GM23248 (cell line): ENCODE measurements around the gene TBL1X. TPM values are rescaled to one million over a fixed set of nuclear protein-coding genes. Genes with fewer than 3 reads are reported as not detected.

Experiments
- DNase-seq: peaks from one replicate; pipeline ENCODE4 v3.0.0-alpha.2; 2015
- H2AFZ ChIP-seq: fragments of 200-600 bp; sonication (generic); 2 replicates; pipeline ENCODE4 v1.6.1; 2016; ENCODE audit warnings: antibody characterized with exemption
- H3F3A ChIP-seq: fragments of 200-600 bp; sonication (generic); 2 replicates; pipeline ENCODE4 v1.6.1; 2016; ENCODE audit warnings: mild to moderate bottlenecking, antibody characterized with exemption, mixed run types; ENCODE audit not compliant: insufficient read depth
- H3K27ac ChIP-seq: fragments of 200-600 bp; sonication (generic); 2 replicates; pipeline ENCODE4 v1.5.1; 2016; ENCODE audit warnings: mild to moderate bottlenecking
- H3K27me3 ChIP-seq: fragments of 200-600 bp; sonication (generic); replicated peaks from 2 replicates; pipeline ENCODE4 v1.6.1; 2016; ENCODE audit warnings: mild to moderate bottlenecking; ENCODE audit not compliant: insufficient read depth
- H3K36me3 ChIP-seq: fragments of 200-600 bp; sonication (generic); 2 replicates; pipeline ENCODE4 v1.6.1; 2016; ENCODE audit warnings: low read depth, mild to moderate bottlenecking
- H3K4me1 ChIP-seq: fragments of 200-600 bp; sonication (generic); 2 replicates; pipeline ENCODE4 v1.6.1; 2016; ENCODE audit warnings: mild to moderate bottlenecking; ENCODE audit not compliant: insufficient read depth
- H3K4me2 ChIP-seq: fragments of 200-600 bp; sonication (generic); one replicate; pipeline ENCODE4 v1.6.1; 2016; ENCODE audit warnings: mild to moderate bottlenecking; ENCODE audit not compliant: unreplicated experiment
- H3K4me3 ChIP-seq: fragments of 200-600 bp; sonication (generic); 2 replicates; pipeline ENCODE4 v1.5.1; 2016; ENCODE audit warnings: mild to moderate bottlenecking
- H3K79me2 ChIP-seq: fragments of 200-600 bp; sonication (generic); 2 replicates; pipeline ENCODE4 v1.6.1; 2016; ENCODE audit warnings: mild to moderate bottlenecking; ENCODE audit not compliant: insufficient read depth
- H3K9ac ChIP-seq: fragments of 200-600 bp; sonication (generic); 2 replicates; pipeline ENCODE4 v1.6.1; 2016; ENCODE audit warnings: mild to moderate bottlenecking
- H3K9me2 ChIP-seq: fragments of 200-600 bp; sonication (generic); 2 replicates; pipeline ENCODE4 v1.6.1; 2016; ENCODE audit warnings: mixed run types, mild to moderate bottlenecking, moderate library complexity; ENCODE audit not compliant: insufficient read depth
- H3K9me3 ChIP-seq: fragments of 200-600 bp; sonication (generic); one replicate; pipeline ENCODE4 v1.6.1; 2017; ENCODE audit warnings: low read depth
- H4K20me1 ChIP-seq: fragments of 200-600 bp; sonication (generic); 2 replicates; pipeline ENCODE4 v1.6.0; 2016; ENCODE audit not compliant: insufficient read depth
- EZH2 ChIP-seq: fragments of 200-600 bp; sonication (generic); IDR thresholded peaks from 2 replicates; pipeline ENCODE4 v1.6.1; 2018; ENCODE audit warnings: antibody characterized with exemption, mild to moderate bottlenecking; ENCODE audit not compliant: insufficient read depth, poor library complexity, severe bottlenecking
- EZH2phosphoT487 ChIP-seq: fragments of 200-600 bp; sonication (generic); IDR thresholded peaks from 2 replicates; pipeline ENCODE4 v1.6.1; 2018; ENCODE audit warnings: antibody characterized with exemption, moderate library complexity, mild to moderate bottlenecking, low read depth; ENCODE audit not compliant: insufficient read depth
- WGBS, 2 experiments: methylation state at CpG; one replicate each; pipeline ENCODE4 v1.1.6; 2015 to 2017; ENCODE audit warnings: low lambda C conversion rate in 2 of 2, low coverage in 1 of 2; ENCODE audit errors: missing lambda C conversion rate in 2 of 2; 5-methylcytosine and 5-hydroxymethylcytosine counted together
- in situ Hi-C: fragments of 300-500 bp; cut with MboI; formaldehyde crosslinking; loops from 2 replicates; pipeline ENCODE4 v1.15.0; 2020
- polyA plus RNA-seq: library from polyadenylated mRNA; unstranded; fragments of >200 nt; fragmentation: Nextera tagmentation; extraction: Ambion mirVana; gene quantifications from 2 replicates; pipeline ENCODE4 v1.2.1, GENCODE V29; 2016
- total RNA-seq: library from RNA; depleted of rRNA; stranded (reverse); fragments of >200 nt; shearing (Covaris generic); gene quantifications from 2 replicates; pipeline ENCODE4 v1.2.3, GENCODE V29; 2014

Gene TBL1X
- total and polyA plus RNA-seq, 2 experiments from 2014 or later = 8.2 to 26.8 TPM

GRCh38 chrX:9729171-9729885, 264.5 kb downstream of the TBL1X start:
- Histone ChIP-seq H3K27ac (no peak overlapping the region), H3K36me3 (no peaks in the 10 kb centered on the region), H4K20me1 (no peaks in the 10 kb centered on the region), H3F3A (no peaks in the 10 kb centered on the region), H3K27me3 (no peaks in the 10 kb centered on the region), H3K4me2 (no peak overlapping the region), H3K9ac (no peak overlapping the region), H3K4me3 (no peak overlapping the region), H3K9me3 (no peaks in the 10 kb centered on the region), H3K4me1 (no peaks in the 10 kb centered on the region), H2AFZ (no peak overlapping the region), H3K9me2 (no peaks in the 10 kb centered on the region), H3K79me2 (no peaks in the 10 kb centered on the region)
- WGBS, 2 experiments = 0% methylated on average over 5 of the region's 5 CpGs
- in situ Hi-C loops = no loop called here
- TF ChIP-seq EZH2phosphoT487 (no peak), EZH2 (no peak)
- peak; percentile 55 for DNase-seq

- 70 to 76% methylated on average over 3 of the region's 3 CpGs for WGBS, 2 experiments
- in situ Hi-C loops = no loop called here
These were observed 265.2 kb downstream of the TBL1X start for GRCh38 chrX:9730078-9730477.

GRCh38 chrX:9730752-9731151, 265.9 kb downstream of the TBL1X start:
- 63 to 100% methylated on average over 1 of the region's 1 CpG for WGBS, 2 experiments

More at GRCh38 chrX:9730078-9730477, 265.2 kb downstream of the TBL1X start:
- Histone ChIP-seq H4K20me1 (no peaks in the 10 kb centered on the region), H3K4me3 (no peak overlapping the region), H3K9me3 (no peaks in the 10 kb centered on the region), H3K27ac (no peak overlapping the region), H3K27me3 (no peaks in the 10 kb centered on the region), H3K4me2 (no peak overlapping the region), H3K4me1 (no peaks in the 10 kb centered on the region), H2AFZ (no peak overlapping the region), H3K9ac (no peak overlapping the region), H3K9me2 (no peaks in the 10 kb centered on the region), H3K36me3 (no peaks in the 10 kb centered on the region), H3K79me2 (no peaks in the 10 kb centered on the region), H3F3A (no peaks in the 10 kb centered on the region)
- no peak for DNase-seq
- TF ChIP-seq EZH2 (no peak), EZH2phosphoT487 (no peak)

GRCh38 chrX:9737363-9737762, 272.5 kb downstream of the TBL1X start:
- Histone ChIP-seq H3K4me2 (no peak overlapping the region), H3K4me3 (no peak overlapping the region), H3K9me2 (no peaks in the 10 kb centered on the region), H3K27ac (no peak overlapping the region), H3K27me3 (no peaks in the 10 kb centered on the region), H3F3A (no peaks in the 10 kb centered on the region), H2AFZ (no peak overlapping the region), H3K9ac (no peak overlapping the region), H3K4me1 (no peaks in the 10 kb centered on the region), H3K9me3 (no peaks in the 10 kb centered on the region), H4K20me1 (no peaks in the 10 kb centered on the region), H3K79me2 (no peaks in the 10 kb centered on the region), H3K36me3 (no peaks in the 10 kb centered on the region)
- TF ChIP-seq EZH2 (no peak), EZH2phosphoT487 (no peak)
- in situ Hi-C loops = no loop called here
- WGBS, 2 experiments = 43 to 45% methylated on average over 7 of the region's 7 CpGs
- no peak for DNase-seq

More at GRCh38 chrX:9730752-9731151, 265.9 kb downstream of the TBL1X start:
- no peaks in the 10 kb centered on the region for H3K4me1 ChIP-seq
- no peaks in the 10 kb centered on the region for H3F3A ChIP-seq
- H3K27me3 ChIP-seq = no peaks in the 10 kb centered on the region
- H3K9me2 ChIP-seq = no peaks in the 10 kb centered on the region
- no peaks in the 10 kb centered on the region for H3K79me2 ChIP-seq
- no peak overlapping the region for H3K9ac ChIP-seq
- H3K9me3 ChIP-seq = no peaks in the 10 kb centered on the region
- DNase-seq = no peak
- no peak overlapping the region for H3K4me2 ChIP-seq
- TF ChIP-seq EZH2phosphoT487 = no peak
- no peak for TF ChIP-seq EZH2
- H4K20me1 ChIP-seq = no peaks in the 10 kb centered on the region
- no peak overlapping the region for H2AFZ ChIP-seq
- in situ Hi-C loops = no loop called here
- no peak overlapping the region for H3K4me3 ChIP-seq
- no peak overlapping the region for H3K27ac ChIP-seq
- no peaks in the 10 kb centered on the region for H3K36me3 ChIP-seq

- WGBS, 2 experiments = 27 to 30% methylated on average over 3 of the region's 3 CpGs
- no peaks in the 10 kb centered on the region for H3K9me3 ChIP-seq
- H2AFZ ChIP-seq = no peak overlapping the region
- H3K4me1 ChIP-seq = no peaks in the 10 kb centered on the region
- no peak overlapping the region for H3K27ac ChIP-seq
- TF ChIP-seq EZH2phosphoT487 (no peak), EZH2 (no peak)
- no peak overlapping the region for H3K4me3 ChIP-seq
- DNase-seq = no peak
- H3K9ac ChIP-seq = no peak overlapping the region
- in situ Hi-C loops = no loop called here
- no peaks in the 10 kb centered on the region for H3K27me3 ChIP-seq
- no peaks in the 10 kb centered on the region for H3K9me2 ChIP-seq
- no peaks in the 10 kb centered on the region for H3K36me3 ChIP-seq
- no peaks in the 10 kb centered on the region for H3F3A ChIP-seq
- H3K79me2 ChIP-seq = no peaks in the 10 kb centered on the region
- H3K4me2 ChIP-seq = no peak overlapping the region
- H4K20me1 ChIP-seq = no peaks in the 10 kb centered on the region
These were observed 273.3 kb downstream of the TBL1X start for GRCh38 chrX:9738151-9738550.
